Body of pancreas (tissue), 4 donors: ENCODE measurements around the gene CAPN3.

Experiments used
- CTCF ChIP-seq, 7 experiments: fragments of 450-650 bp in 4 of 7; fragments of 200-600 bp in 3 of 7; sonication (generic) in 3 of 7; IDR thresholded peaks; one replicate each; pipeline ENCODE4 v1.5.1; 2016 to 2019; ENCODE audit warnings: antibody characterized with exemption in 7 of 7
- POLR2A ChIP-seq, 3 donors: fragments of 450-650 bp; IDR thresholded peaks; one replicate each; pipeline ENCODE4 v1.6.1; 2016; ENCODE audit warnings: antibody characterized with exemption in 3 of 3, mild to moderate bottlenecking in 2 of 3

DNA sequence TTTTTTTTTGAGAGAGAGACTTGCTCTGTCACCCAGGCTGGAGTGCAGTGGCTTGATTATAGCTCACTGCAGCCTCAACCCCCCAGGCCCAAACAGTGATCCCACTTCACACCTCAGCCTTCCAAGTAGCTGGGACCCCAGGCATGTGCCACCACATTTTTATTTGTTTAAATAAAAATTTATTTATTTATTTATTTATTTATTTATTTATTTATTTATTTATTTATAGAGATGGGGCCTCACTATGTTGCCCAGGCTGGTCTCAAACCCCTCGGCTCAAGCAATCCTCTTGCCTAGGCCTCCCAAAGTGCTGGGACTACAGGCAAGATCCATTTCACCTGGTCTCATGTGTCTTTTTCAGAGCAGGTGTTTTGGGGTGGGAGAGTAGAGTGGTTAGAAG is 15.5 kb downstream of the CAPN3 start:
- TF ChIP-seq CTCF (IDR thresholded peaks at IDR 0.05) (no peak), POLR2A (IDR thresholded peaks at IDR 0.05) (no peak)
